Activated CD4-positive, alpha-beta T cell treated with anti-CD3 and anti-CD28 coated beads, Interleukin-2, amount 50 U/mL, for 16 hours (primary cell): ENCODE data around the gene GJD4.

Experiments used
- DNase-seq: peaks from one replicate; pipeline ENCODE4 v3.0.0-alpha.2; 2020

GJD4 gene

DNA sequence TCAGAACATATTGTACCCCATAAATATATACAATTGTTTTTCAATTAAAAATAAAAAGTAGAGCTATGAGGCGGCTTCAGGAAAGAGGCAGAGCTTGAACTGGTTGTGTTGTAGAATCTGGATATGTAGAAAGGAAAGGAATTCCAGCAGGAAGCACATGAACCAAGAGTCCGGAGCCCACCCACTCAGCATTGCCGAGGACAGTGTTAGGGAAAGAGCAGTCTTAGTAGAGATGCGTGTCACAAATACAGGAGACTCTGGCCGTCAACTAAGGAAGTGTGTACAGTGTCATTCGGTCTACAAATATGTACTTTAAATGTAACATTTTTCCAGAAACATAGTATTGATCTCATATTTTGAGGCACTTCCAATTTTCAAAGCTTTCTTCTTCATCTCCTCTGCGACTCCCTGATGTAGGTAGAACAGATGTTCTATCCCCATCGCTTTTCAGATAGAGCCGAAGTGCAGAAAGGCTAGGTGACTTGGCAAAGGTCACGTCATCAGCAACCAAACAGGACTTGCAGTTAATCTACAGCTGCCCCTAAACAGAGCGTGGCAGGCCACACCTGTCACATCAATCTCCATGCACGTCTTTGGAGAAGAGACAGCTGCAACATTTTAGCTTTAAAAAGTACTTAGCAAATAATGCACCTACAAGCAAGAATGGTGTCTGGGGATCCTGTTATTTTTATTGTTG is 25.3 kb upstream of the GJD4 start:
- no peak for DNase-seq

DNA sequence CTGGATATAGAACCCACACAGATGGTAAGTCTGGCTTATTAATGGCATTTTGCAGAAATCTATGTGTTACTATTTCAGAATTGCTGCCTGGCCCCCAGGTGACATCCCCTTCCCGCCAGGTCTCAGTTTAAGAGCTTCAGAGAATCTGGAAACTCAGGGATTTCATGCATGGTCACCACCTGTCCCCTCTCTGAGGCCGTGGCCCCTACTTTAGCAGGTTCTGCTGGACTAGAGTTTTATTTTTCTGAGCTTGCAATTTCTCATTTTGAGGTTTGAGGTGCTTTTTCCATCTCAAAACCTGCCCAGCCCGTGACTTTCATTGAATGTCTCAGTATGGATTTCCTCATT is 24.7 kb upstream of the GJD4 start:
- no peak for DNase-seq

- no peak for DNase-seq
Observed at GRCh38 chr10:35581655-35582054, 23.5 kb upstream of the GJD4 start.

- no peak for DNase-seq
Observed at GRCh38 chr10:35584946-35585345, 20.2 kb upstream of the GJD4 start.

DNA sequence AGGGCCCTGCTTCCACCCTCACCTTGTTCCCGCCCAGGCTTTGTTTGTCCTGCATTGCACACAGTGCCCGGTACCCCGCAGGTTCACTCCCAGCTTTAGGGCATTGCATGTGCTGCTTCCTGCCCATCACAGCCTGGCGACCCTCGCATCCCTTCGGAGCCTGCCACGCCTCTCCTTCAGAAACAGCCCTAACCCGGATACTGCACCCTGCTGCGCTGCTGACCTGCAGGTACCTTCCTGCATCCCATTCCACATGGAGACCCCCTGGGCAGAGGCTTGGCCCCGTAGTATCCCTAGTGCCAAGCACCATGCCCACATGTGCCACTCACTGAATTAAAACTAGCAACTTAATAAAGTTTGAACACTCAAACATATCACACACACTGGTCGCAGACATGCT is 19.8 kb upstream of the GJD4 start:
- DNase-seq = no peak

- DNase-seq = no peak
Observed at GRCh38 chr10:35585903-35586535, 19.1 kb upstream of the GJD4 start.

DNA sequence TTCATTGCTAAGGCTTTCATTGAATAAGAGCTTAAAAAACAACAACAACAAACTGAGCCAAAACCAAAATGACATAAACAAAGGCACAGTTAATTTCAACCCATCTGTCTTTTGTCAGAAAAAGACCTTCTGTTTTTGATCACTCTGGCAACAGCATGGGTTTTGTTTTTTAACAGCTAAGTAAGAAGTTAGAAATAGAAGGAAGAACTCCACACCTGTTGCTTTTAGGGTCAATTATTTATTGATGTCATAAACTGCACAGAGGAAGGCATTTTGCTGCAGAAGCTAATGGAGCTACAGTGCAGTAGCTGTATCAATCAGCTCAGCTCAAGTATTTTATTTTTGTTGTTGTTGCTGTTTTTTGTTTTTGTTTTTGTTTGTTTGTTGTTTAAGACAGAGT is 16.3 kb upstream of the GJD4 start:
- DNase-seq = no peak

DNA sequence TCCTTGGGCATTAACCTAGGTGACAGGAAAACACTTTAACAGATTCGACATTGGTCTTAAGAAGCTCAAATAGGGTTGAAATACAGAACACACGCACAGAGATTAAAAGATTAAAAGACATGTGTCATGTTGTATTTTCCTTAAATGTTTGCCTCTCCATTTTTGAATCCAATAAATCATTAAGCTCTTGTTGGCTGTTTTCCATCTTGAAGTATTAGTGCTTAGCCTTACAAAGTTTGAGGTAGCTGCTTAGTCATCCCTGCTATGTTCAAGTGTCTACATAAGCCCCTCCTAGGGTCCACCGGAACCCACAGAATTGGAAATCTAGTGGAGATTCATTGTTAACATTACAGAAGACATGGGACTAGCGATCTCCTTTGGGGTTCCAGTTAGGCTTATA is 12.7 kb upstream of the GJD4 start:
- no peak for DNase-seq

GRCh38 chr10:35594115-35595079 is 10.7 kb upstream of the GJD4 start:
- DNase-seq = no peak

DNA sequence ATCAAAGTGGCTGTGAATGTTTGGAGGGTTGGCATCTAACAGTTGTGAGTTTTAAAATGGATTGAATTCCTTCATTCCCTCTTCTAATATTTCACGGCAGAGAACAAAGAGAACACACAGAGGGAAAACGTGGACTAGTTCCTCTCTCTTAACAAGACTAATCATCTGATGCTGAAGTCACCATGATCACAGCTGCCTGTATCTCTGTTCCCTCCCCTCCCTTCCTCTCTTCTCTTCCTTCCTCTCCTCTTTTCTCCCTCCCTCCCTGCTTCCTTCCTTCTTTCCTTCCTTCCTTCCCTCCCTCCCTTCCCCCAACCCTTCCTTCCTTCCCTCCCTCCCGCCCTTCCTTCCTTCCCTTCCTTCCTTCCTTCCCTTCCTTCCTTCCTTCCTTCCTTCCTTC is 10.0 kb upstream of the GJD4 start:
- DNase-seq = no peak

- no peak for DNase-seq
Observed at GRCh38 chr10:35598379-35598778, 6.8 kb upstream of the GJD4 start.

- no peak for DNase-seq
Observed at GRCh38 chr10:35600193-35600592, 4.9 kb upstream of the GJD4 start.

- DNase-seq = no peak
Observed at GRCh38 chr10:35606430-35606829, 1.3 kb downstream of the GJD4 start.

- no peak for DNase-seq
Observed at GRCh38 chr10:35607475-35608327, 2.6 kb downstream of the GJD4 start.

DNA sequence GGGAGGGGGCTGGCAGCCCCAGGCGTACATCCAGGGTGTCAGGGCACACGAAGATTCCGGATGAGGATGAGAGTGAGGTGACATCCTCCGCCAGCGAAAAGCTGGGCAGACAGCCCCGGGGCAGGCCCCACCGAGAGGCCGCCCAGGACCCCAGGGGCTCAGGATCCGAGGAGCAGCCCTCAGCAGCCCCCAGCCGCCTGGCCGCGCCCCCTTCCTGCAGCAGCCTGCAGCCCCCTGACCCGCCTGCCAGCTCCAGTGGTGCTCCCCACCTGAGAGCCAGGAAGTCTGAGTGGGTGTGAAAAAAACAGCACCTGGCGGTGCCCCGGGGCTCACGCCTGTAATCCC is 3.2 kb downstream of the GJD4 start:
- DNase-seq = no peak

- no peak for DNase-seq
Observed at GRCh38 chr10:35611750-35612149, 6.6 kb downstream of the GJD4 start.

DNA sequence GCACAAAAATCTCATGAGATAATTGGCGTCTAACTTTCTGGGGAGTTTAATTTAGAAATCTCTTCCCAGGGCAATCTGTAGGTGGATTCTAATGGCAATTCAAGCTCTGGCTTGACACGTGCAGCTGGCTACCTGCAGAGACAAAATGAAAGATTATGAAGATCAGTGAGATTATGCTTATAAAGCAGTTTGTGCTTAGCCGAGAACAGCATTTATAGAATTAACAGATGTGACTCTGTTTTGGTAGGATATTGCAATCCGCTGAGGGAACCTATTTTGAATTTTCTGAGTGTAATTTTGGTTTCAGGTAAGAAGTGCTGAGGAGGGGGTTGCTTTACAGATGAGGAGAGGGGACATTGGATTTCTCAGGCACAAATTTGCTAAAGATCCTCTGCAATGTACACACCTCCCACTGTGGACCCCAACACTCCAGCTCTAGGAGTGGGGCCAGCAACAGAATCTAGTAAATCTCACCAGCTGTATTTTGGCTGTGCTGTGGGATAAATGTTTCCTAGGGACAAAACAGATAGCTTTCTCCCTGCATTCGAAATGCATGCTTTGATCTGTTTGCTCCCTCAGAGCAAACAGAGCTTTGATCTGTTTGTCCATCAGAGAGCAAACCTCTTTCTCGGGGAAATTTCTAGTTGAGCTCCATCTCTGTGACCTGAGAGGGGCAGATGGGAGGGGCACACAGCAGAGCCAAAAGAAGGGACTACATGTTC is 7.4 kb downstream of the GJD4 start:
- no peak for DNase-seq

- DNase-seq = no peak
Observed at GRCh38 chr10:35613107-35613440, 7.9 kb downstream of the GJD4 start.

DNA sequence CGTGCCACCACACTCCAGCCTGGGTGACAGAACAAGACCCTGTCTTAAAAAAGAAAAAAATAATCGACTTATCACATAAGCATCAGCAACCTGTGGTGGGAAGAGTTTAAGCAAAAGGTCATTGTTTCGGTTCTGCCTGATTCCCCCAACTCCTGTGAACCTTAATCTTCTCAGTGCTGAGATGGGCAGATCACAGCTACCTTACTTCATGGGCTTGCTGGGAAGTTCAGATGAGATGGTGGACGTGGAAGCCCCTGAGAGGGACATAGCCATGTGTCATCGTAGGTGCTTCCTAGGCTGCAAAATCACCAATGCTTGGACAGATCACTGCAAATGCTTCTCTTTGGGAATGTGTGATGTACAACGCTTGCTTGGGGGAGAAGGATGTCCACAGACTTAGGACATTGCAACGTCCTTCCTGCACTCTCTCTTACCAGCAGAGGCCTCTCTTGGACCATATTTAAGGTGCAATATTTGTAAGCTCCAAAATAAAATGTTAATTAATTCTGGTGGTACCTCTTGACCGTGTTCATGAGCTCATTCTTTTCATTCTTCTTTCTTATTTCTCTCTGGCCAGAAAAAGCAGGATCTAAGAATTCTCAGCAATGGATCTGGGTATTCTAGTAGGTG is 8.6 kb downstream of the GJD4 start:
- no peak for DNase-seq

- DNase-seq = no peak
Observed at GRCh38 chr10:35614312-35614711, 9.2 kb downstream of the GJD4 start.

DNA sequence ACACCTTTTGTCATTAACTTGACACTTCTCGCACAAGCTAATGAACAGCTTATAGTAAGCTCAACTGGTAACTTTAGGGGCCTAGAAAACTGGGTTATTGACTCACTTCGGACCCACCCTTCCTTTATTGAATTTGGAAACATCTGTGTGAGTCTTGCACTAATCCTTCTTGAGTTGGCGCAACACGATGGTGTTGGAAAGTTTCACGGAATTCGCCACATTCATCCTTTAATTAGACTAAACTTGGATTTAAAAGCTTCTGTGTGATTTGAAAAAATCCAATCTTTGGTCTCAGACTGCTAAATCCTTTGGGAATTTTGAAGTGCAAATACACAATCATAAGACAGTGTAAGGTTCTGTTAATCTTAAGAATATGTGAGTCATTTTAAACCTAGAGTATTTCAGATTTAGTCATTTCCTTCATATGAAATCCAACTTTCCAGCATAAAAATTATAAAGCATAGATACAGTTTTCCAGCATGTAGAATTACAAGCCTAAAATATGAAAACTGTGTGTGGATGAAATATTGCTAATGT is 21.9 kb downstream of the GJD4 start:
- no peak for DNase-seq

GRCh38 chr10:35631404-35631803 is 26.3 kb downstream of the GJD4 start:
- DNase-seq = no peak
